Measurements from ENCODE around the gene RGS7.

RGS7 gene

DNA sequence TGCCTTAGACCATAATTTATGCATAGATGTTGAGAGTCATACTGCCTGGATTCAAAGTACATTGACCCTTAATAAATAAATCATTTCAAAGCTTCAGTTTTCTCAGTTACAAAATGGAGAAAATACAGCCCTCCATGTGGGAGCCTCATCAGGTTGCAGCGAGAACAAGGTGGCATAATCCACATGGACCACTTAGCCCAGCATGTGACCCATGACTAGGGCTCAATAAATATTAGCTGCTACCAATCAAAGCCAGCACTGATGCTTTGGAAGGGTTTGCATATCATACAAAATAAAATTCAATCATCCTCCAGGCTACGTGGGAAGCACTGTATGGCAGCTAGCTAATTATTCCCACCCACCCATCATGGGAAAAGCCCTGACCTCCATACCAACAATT, 33.5 kb upstream of the RGS7 start:
- no peak overlapping the region for H3K4me3 ChIP-seq (ENCODE audit: low read depth, low read length)
- TF ChIP-seq, protein P1, sequence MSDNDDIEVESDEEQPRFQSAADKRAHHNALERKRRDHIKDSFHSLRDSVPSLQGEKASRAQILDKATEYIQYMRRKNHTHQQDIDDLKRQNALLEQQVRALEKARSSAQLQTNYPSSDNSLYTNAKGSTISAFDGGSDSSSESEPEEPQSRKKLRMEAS (IDR thresholded peaks at IDR 0.05; ENCODE audit: low read depth, low read length): no peak
- TF ChIP-seq POLR2A (IDR thresholded peaks at IDR 0.05; ENCODE audit: extremely low read depth, insufficient read length): no peak
- TF ChIP-seq MYC (IDR thresholded peaks at IDR 0.05; ENCODE audit: low read depth, low read length): no peak
- TF ChIP-seq, protein P2, sequence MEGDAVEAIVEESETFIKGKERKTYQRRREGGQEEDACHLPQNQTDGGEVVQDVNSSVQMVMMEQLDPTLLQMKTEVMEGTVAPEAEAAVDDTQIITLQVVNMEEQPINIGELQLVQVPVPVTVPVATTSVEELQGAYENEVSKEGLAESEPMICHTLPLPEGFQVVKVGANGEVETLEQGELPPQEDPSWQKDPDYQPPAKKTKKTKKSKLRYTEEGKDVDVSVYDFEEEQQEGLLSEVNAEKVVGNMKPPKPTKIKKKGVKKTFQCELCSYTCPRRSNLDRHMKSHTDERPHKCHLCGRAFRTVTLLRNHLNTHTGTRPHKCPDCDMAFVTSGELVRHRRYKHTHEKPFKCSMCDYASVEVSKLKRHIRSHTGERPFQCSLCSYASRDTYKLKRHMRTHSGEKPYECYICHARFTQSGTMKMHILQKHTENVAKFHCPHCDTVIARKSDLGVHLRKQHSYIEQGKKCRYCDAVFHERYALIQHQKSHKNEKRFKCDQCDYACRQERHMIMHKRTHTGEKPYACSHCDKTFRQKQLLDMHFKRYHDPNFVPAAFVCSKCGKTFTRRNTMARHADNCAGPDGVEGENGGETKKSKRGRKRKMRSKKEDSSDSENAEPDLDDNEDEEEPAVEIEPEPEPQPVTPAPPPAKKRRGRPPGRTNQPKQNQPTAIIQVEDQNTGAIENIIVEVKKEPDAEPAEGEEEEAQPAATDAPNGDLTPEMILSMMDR (IDR thresholded peaks at IDR 0.05; ENCODE audit: low read depth, low read length): no peak
- no peak for DNase-seq (ENCODE audit: low read depth)

DNA sequence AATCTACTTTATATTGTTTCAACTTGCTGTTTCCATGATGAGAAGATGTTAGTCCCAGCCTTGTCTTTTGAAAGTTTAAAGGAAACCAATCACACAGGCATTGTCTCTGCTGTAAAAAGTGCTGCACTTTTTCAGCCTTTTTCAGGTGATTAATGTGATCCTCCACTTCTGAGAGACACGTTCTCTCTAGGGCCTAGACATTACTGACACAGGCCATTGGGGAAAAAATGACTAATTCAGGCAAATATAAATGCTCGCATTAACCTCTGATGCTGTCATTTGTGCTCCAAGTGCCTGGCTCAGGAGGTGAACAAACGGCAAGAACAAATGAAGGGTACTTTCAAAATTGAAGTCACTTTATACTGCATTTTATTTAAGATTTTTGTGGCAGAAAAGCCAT, 32.4 kb upstream of the RGS7 start:
- TF ChIP-seq, protein P1 (IDR thresholded peaks at IDR 0.05; ENCODE audit: low read depth, low read length): no peak
- TF ChIP-seq MYC (IDR thresholded peaks at IDR 0.05; ENCODE audit: low read depth, low read length): no peak
- no peak for TF ChIP-seq POLR2A (IDR thresholded peaks at IDR 0.05; ENCODE audit: extremely low read depth, insufficient read length)
- TF ChIP-seq, protein P2 (IDR thresholded peaks at IDR 0.05; ENCODE audit: low read depth, low read length): no peak
- no peak overlapping the region for H3K4me3 ChIP-seq (ENCODE audit: low read depth, low read length)
- no peak for DNase-seq (ENCODE audit: low read depth)

DNA sequence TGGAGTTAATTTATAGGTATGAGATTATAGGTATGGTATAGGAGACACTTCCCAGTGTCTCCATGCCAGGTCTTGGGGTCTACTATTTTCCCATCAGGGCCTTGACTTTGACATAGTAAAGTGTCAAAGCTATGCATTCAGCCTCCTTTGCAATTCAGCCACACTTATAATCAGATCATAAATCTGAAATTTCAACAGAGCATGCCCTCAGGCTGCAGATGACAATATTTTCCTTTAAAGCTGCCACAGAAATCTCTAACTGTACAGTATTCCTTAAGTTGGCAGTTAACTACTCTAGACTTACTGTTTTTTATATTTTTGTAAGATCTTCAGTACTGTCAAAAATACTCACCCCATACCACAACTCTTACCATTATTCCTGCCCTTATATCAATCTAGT, 30.2 kb upstream of the RGS7 start:
- TF ChIP-seq, protein P1 (IDR thresholded peaks at IDR 0.05; ENCODE audit: low read depth, low read length): no peak
- TF ChIP-seq MYC (IDR thresholded peaks at IDR 0.05; ENCODE audit: low read depth, low read length): no peak
- TF ChIP-seq POLR2A (IDR thresholded peaks at IDR 0.05; ENCODE audit: extremely low read depth, insufficient read length): no peak
- TF ChIP-seq, protein P2 (IDR thresholded peaks at IDR 0.05; ENCODE audit: low read depth, low read length): no peak
- DNase-seq (ENCODE audit: low read depth): no peak
- no peak overlapping the region for H3K4me3 ChIP-seq (ENCODE audit: low read depth, low read length)

DNA sequence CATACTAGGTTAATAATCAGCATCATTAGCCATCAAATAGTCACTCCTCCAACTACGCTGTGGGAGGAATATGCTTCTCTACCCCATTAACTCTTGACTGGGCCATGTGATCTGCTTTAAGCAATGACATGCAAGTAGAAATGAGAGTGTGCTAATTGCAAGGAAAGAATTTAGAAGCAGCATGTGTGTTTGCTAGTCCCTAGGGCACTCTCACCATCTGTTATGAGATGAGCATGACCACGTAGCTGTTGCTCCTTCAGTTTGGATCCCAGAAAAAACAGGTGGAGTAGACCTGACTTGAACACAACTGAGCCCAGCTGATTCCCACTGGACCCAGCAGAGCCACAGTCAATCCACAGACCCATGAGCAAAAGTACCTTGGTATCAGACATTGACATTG, 19.7 kb upstream of the RGS7 start:
- DNase-seq (ENCODE audit: low read depth): no peak
- TF ChIP-seq MYC (IDR thresholded peaks at IDR 0.05; ENCODE audit: low read depth, low read length) (no peak), POLR2A (IDR thresholded peaks at IDR 0.05; ENCODE audit: extremely low read depth, insufficient read length) (no peak)
- TF ChIP-seq, protein P1 (IDR thresholded peaks at IDR 0.05; ENCODE audit: low read depth, low read length): no peak
- TF ChIP-seq, protein P2 (IDR thresholded peaks at IDR 0.05; ENCODE audit: low read depth, low read length): no peak
- no peak overlapping the region for H3K4me3 ChIP-seq (ENCODE audit: low read depth, low read length)

DNA sequence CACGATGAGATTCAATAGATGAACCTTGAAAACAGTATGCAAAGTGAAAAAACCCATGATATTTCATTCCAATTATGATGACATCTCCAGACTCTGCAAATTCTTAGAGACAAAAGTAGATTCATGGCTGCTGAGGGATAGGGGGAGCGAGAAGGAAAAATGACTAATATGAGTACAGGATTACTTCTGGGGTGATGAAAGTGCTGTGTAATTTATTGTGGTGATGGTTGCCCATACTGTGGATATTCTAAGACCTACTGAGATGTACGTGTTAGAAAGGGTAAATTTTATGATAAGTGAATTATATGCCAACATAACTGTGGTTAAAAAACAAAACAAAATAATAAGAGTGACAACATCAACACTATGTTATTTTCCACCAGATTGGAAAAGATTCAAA, 18.9 kb upstream of the RGS7 start:
- H3K4me3 ChIP-seq (ENCODE audit: low read depth, low read length): no peak overlapping the region
- no peak for DNase-seq (ENCODE audit: low read depth)
- TF ChIP-seq MYC (IDR thresholded peaks at IDR 0.05; ENCODE audit: low read depth, low read length) (no peak), POLR2A (IDR thresholded peaks at IDR 0.05; ENCODE audit: extremely low read depth, insufficient read length) (no peak)
- TF ChIP-seq, protein P2 (IDR thresholded peaks at IDR 0.05; ENCODE audit: low read depth, low read length): no peak
- TF ChIP-seq, protein P1 (IDR thresholded peaks at IDR 0.05; ENCODE audit: low read depth, low read length): no peak

DNA sequence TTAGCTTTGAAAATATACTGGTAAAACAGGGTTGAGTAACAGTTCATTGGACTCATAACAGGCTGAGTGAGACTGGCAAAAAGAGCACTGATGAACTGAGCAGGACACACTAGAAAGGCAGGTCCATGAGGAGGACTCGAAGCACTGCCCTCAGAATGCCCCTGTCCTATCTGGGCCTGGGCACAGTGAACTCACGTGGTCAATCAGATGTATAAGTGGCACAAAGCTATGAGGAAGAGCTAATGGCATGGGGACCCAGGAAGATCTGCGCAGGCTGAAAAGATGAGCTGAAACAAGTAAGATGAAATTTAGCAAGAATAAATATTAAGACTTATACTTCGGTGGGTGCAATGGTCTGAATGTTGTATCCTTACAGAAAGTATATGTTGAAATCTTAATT, 9.2 kb upstream of the RGS7 start:
- no peak for DNase-seq (ENCODE audit: low read depth)
- TF ChIP-seq POLR2A (IDR thresholded peaks at IDR 0.05; ENCODE audit: extremely low read depth, insufficient read length) (no peak), MYC (IDR thresholded peaks at IDR 0.05; ENCODE audit: low read depth, low read length) (no peak)
- TF ChIP-seq, protein P2 (IDR thresholded peaks at IDR 0.05; ENCODE audit: low read depth, low read length): no peak
- TF ChIP-seq, protein P1 (IDR thresholded peaks at IDR 0.05; ENCODE audit: low read depth, low read length): no peak
- no peak overlapping the region for H3K4me3 ChIP-seq (ENCODE audit: low read depth, low read length)
